OCI-LY3 (cell line): ENCODE results near the gene RASD1.

Source experiments
- EZH2phosphoT487 ChIP-seq: fragments of 200-600 bp; shearing (Covaris generic); IDR thresholded peaks from 2 replicates; pipeline ENCODE4 v1.6.1; 2018; ENCODE audit warnings: antibody characterized with exemption, mixed run types, low read depth
- TF ChIP-seq, protein P1 (sequence below): fragments of 200-600, 300-600 bp; sonication (generic); IDR thresholded peaks from 2 replicates; pipeline ENCODE4 v1.5.1; 2014; ENCODE audit warnings: antibody characterized with exemption, low read length, low read depth

DNA sequence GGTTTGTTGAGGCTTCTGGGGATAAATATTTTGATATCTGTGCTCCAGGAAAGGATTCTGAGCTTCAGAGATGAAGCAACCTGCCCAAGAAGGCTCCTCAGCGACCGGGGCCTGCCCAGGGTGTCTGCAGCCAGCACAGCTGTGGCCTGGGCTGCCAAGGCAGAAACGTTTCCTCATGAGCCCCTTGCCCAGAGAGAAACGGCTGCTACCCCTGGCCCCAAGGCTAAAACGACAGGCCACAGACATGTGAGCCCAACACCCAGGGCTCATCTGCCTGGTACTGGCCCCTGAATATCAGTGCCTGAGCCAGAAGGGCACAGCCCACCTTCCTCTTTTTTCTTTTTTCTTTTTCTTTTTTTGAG is 45.4 kb upstream of the RASD1 start:
- TF ChIP-seq, protein P1, sequence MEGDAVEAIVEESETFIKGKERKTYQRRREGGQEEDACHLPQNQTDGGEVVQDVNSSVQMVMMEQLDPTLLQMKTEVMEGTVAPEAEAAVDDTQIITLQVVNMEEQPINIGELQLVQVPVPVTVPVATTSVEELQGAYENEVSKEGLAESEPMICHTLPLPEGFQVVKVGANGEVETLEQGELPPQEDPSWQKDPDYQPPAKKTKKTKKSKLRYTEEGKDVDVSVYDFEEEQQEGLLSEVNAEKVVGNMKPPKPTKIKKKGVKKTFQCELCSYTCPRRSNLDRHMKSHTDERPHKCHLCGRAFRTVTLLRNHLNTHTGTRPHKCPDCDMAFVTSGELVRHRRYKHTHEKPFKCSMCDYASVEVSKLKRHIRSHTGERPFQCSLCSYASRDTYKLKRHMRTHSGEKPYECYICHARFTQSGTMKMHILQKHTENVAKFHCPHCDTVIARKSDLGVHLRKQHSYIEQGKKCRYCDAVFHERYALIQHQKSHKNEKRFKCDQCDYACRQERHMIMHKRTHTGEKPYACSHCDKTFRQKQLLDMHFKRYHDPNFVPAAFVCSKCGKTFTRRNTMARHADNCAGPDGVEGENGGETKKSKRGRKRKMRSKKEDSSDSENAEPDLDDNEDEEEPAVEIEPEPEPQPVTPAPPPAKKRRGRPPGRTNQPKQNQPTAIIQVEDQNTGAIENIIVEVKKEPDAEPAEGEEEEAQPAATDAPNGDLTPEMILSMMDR = no peak
- no peak for TF ChIP-seq EZH2phosphoT487
